Pulmonary artery endothelial cell (primary cell): ENCODE results near the gene RBMXL2. TPM values are rescaled to one million over a fixed set of nuclear protein-coding genes. Genes with fewer than 3 reads are reported as not detected.

Experiments used
- total RNA-seq: library from RNA; depleted of rRNA; stranded (reverse); fragments of >200 nt; gene quantifications from 2 replicates; pipeline ENCODE4 v1.2.3, GENCODE V29; 2014

Gene RBMXL2
- total RNA-seq, 1 donor from 2014 or later = 0.20 TPM

Other genes with a start within 250 kb of the RBMXL2 start
- not detected in 2 replicates for gene OR10A5, start 243.3 kb upstream of the RBMXL2 start, total RNA-seq
- gene OR10A2, start 225.9 kb upstream of the RBMXL2 start, total RNA-seq = not detected in 2 replicates
- not detected in 2 replicates for gene OR10A4, start 212.4 kb upstream of the RBMXL2 start, total RNA-seq
- gene OR2D2, start 196.5 kb upstream of the RBMXL2 start, total RNA-seq = 0.07 and 0.18 TPM in 2 replicates
- gene OR2D3, start 168.0 kb upstream of the RBMXL2 start, total RNA-seq = not detected in 2 replicates
- 4.6 and 5.9 TPM in 2 replicates for gene ZNF215, start 162.6 kb upstream of the RBMXL2 start, total RNA-seq
- gene ZNF214, start 68.7 kb upstream of the RBMXL2 start, total RNA-seq = 2.0 and 4.1 TPM in 2 replicates
- 0.21 and 0.40 TPM in 2 replicates for gene NLRP14, start 68.5 kb upstream of the RBMXL2 start, total RNA-seq
- 0.04 and 0.46 TPM in 2 replicates for gene SYT9, start 162.9 kb downstream of the RBMXL2 start, total RNA-seq